ENCODE data around the gene MTRF1L. TPM values are rescaled to one million over a fixed set of nuclear protein-coding genes. Genes with fewer than 3 reads are reported as not detected.

MTRF1L gene
- total RNA-seq, 1 experiment from 2014 or later: 8.0 TPM

GRCh38 chr6:152976749-152977148, 25.8 kb downstream of the MTRF1L start:
- peaks cover 13% of the 10 kb centered on the region for H3F3A ChIP-seq (ENCODE audit: insufficient read depth, low read depth)
- H2AFZ ChIP-seq: no peak overlapping the region
- H3K4me3 ChIP-seq: no peak overlapping the region
- no peaks in the 10 kb centered on the region for H3K9me3 ChIP-seq (ENCODE audit: insufficient read depth, low read depth)
- H3K27me3 ChIP-seq (ENCODE audit: insufficient read depth, low read depth): no peaks in the 10 kb centered on the region
- peaks cover 26% of the 10 kb centered on the region for H3K4me1 ChIP-seq (replicated peaks; ENCODE audit: insufficient read depth)
- no peak for DNase-seq
- no peak overlapping the region for H3K27ac ChIP-seq
- H3K36me3 ChIP-seq (ENCODE audit: low read depth): peaks cover 40% of the 10 kb centered on the region
- peaks cover 15% of the 10 kb centered on the region for H4K20me1 ChIP-seq (ENCODE audit: insufficient read depth)
- H3K4me2 ChIP-seq: no peak overlapping the region
- TF ChIP-seq CTCF (conservative IDR thresholded peaks at IDR 0.05): no peak
- no peak for TF ChIP-seq EZH2 (IDR thresholded peaks at IDR 0.05; ENCODE audit: low read depth)
- intact Hi-C loops (cut with micrococcal nuclease; ENCODE audit: unreplicated experiment): no loop called here
- POLR2A ChIA-PET (ENCODE audit: unreplicated experiment): no interaction called here
- H3K79me2 ChIP-seq (ENCODE audit: low read depth): peaks cover 88% of the 10 kb centered on the region
- CTCF ChIA-PET: no interaction called here
- BruUV-seq (replicated peaks): no TSS peak
- no peaks in the 10 kb centered on the region for H3K9me2 ChIP-seq (ENCODE audit: insufficient read depth)

DNA sequence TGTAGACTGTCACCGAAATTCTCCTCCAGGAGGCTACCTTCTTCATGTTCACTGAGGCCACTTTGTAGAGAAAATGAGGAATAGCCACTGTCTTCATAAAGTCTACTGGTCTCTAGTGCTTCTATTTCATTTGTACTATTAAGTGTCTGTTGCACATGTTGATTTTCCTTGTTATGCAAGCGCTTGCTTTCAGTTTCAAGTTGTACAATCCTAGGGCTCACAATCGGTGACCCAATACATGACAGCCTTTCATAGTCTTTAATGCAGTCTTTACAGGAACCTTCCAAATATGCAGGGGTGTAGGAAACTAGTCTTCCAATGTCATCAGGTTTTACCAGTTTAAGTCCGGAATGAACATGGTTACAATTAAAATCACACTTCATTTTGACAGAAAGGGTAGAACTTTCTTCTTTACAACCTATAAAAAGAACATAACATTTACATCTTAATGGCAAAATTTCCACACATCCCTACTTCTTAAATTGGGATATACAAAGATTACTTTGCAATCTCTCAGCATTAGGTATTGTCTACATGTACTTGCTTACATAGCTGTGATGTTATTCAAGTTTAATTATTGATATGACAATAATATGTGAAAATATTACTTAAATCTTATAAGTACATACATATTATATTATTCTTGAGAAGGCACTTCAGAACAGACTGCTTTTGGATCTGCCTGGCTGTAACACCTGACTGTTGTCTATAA, 27.1 kb downstream of the MTRF1L start:
- intact Hi-C loops (cut with micrococcal nuclease; ENCODE audit: unreplicated experiment): no loop called here
- POLR2A ChIA-PET (ENCODE audit: unreplicated experiment): no interaction called here

GRCh38 chr6:152973916-152974315, 28.6 kb downstream of the MTRF1L start:
- no peak overlapping the region for H3K4me3 ChIP-seq
- peaks cover 55% of the 10 kb centered on the region for H3K36me3 ChIP-seq (ENCODE audit: low read depth)
- H3K4me2 ChIP-seq: no peak overlapping the region
- no peaks in the 10 kb centered on the region; the same call in 1 of the 2 replicates for H3K9me3 ChIP-seq (ENCODE audit: insufficient read depth, low read depth)
- H3K27me3 ChIP-seq (ENCODE audit: insufficient read depth, low read depth): no peaks in the 10 kb centered on the region
- peaks cover 3% of the 10 kb centered on the region; the same call in 1 of the 2 replicates for H4K20me1 ChIP-seq (ENCODE audit: insufficient read depth)
- no peaks in the 10 kb centered on the region for H3K9me2 ChIP-seq (ENCODE audit: insufficient read depth)
- H3K79me2 ChIP-seq (ENCODE audit: low read depth): peaks cover 60% of the 10 kb centered on the region
- BruUV-seq (replicated peaks): no TSS peak
- POLR2A ChIA-PET (ENCODE audit: unreplicated experiment): no interaction called here
- no peak for DNase-seq
- peaks cover under 1% of the 10 kb centered on the region for H3K4me1 ChIP-seq (replicated peaks; ENCODE audit: insufficient read depth)
- peaks cover 32% of the 10 kb centered on the region for H3F3A ChIP-seq (ENCODE audit: insufficient read depth, low read depth)
- no peak overlapping the region for H3K27ac ChIP-seq
- H2AFZ ChIP-seq: no peak overlapping the region
- intact Hi-C loops (cut with micrococcal nuclease; ENCODE audit: unreplicated experiment): no loop called here
- TF ChIP-seq CTCF (conservative IDR thresholded peaks at IDR 0.05): no peak
- TF ChIP-seq EZH2 (IDR thresholded peaks at IDR 0.05; ENCODE audit: low read depth): no peak
- CTCF ChIA-PET: interaction anchor here (0.6 kb wide), 1 partner anchor 1166 kb away, joined by 11 read pairs; no protein-coding TSS in a partner anchor

More for the DNA sequence above, 27.1 kb downstream of the MTRF1L start:
- no TSS peak for BruUV-seq (replicated peaks)
- H3K4me3 ChIP-seq: no peak overlapping the region
- peaks cover 49% of the 10 kb centered on the region for H3K36me3 ChIP-seq (ENCODE audit: low read depth)
- TF ChIP-seq CTCF (conservative IDR thresholded peaks at IDR 0.05) (no peak), EZH2 (IDR thresholded peaks at IDR 0.05; ENCODE audit: low read depth) (no peak)
- no peak overlapping the region for H2AFZ ChIP-seq
- CTCF ChIA-PET: no interaction called here
- H3K9me3 ChIP-seq (ENCODE audit: insufficient read depth, low read depth): no peaks in the 10 kb centered on the region
- peaks cover 15% of the 10 kb centered on the region for H3K4me1 ChIP-seq (replicated peaks; ENCODE audit: insufficient read depth)
- H3F3A ChIP-seq (ENCODE audit: insufficient read depth, low read depth): peaks cover 18% of the 10 kb centered on the region
- no peaks in the 10 kb centered on the region for H3K27me3 ChIP-seq (ENCODE audit: insufficient read depth, low read depth)
- H3K27ac ChIP-seq: no peak overlapping the region
- H4K20me1 ChIP-seq (ENCODE audit: insufficient read depth): peaks cover 4% of the 10 kb centered on the region; the same call in 1 of the 2 replicates
- DNase-seq: no peak
- H3K9me2 ChIP-seq (ENCODE audit: insufficient read depth): no peaks in the 10 kb centered on the region
- peaks cover 74% of the 10 kb centered on the region for H3K79me2 ChIP-seq (ENCODE audit: low read depth)
- no peak overlapping the region for H3K4me2 ChIP-seq
